GM23248 (cell line): ENCODE measurements around the gene SUPT5H. TPM values are rescaled to one million over a fixed set of nuclear protein-coding genes. Genes with fewer than 3 reads are reported as not detected.

Experiments used
- DNase-seq: peaks from one replicate; pipeline ENCODE4 v3.0.0-alpha.2; 2015
- H2AFZ ChIP-seq: fragments of 200-600 bp; sonication (generic); 2 replicates; pipeline ENCODE4 v1.6.1; 2016; ENCODE audit warnings: antibody characterized with exemption
- H3F3A ChIP-seq: fragments of 200-600 bp; sonication (generic); 2 replicates; pipeline ENCODE4 v1.6.1; 2016; ENCODE audit warnings: mild to moderate bottlenecking, antibody characterized with exemption, mixed run types; ENCODE audit not compliant: insufficient read depth
- H3K27ac ChIP-seq: fragments of 200-600 bp; sonication (generic); 2 replicates; pipeline ENCODE4 v1.5.1; 2016; ENCODE audit warnings: mild to moderate bottlenecking
- H3K27me3 ChIP-seq: fragments of 200-600 bp; sonication (generic); replicated peaks from 2 replicates; pipeline ENCODE4 v1.6.1; 2016; ENCODE audit warnings: mild to moderate bottlenecking; ENCODE audit not compliant: insufficient read depth
- H3K36me3 ChIP-seq: fragments of 200-600 bp; sonication (generic); 2 replicates; pipeline ENCODE4 v1.6.1; 2016; ENCODE audit warnings: low read depth, mild to moderate bottlenecking
- H3K4me1 ChIP-seq: fragments of 200-600 bp; sonication (generic); 2 replicates; pipeline ENCODE4 v1.6.1; 2016; ENCODE audit warnings: mild to moderate bottlenecking; ENCODE audit not compliant: insufficient read depth
- H3K4me2 ChIP-seq: fragments of 200-600 bp; sonication (generic); one replicate; pipeline ENCODE4 v1.6.1; 2016; ENCODE audit warnings: mild to moderate bottlenecking; ENCODE audit not compliant: unreplicated experiment
- H3K4me3 ChIP-seq: fragments of 200-600 bp; sonication (generic); 2 replicates; pipeline ENCODE4 v1.5.1; 2016; ENCODE audit warnings: mild to moderate bottlenecking
- H3K79me2 ChIP-seq: fragments of 200-600 bp; sonication (generic); 2 replicates; pipeline ENCODE4 v1.6.1; 2016; ENCODE audit warnings: mild to moderate bottlenecking; ENCODE audit not compliant: insufficient read depth
- H3K9ac ChIP-seq: fragments of 200-600 bp; sonication (generic); 2 replicates; pipeline ENCODE4 v1.6.1; 2016; ENCODE audit warnings: mild to moderate bottlenecking
- H3K9me2 ChIP-seq: fragments of 200-600 bp; sonication (generic); 2 replicates; pipeline ENCODE4 v1.6.1; 2016; ENCODE audit warnings: mixed run types, mild to moderate bottlenecking, moderate library complexity; ENCODE audit not compliant: insufficient read depth
- H3K9me3 ChIP-seq: fragments of 200-600 bp; sonication (generic); one replicate; pipeline ENCODE4 v1.6.1; 2017; ENCODE audit warnings: low read depth
- H4K20me1 ChIP-seq: fragments of 200-600 bp; sonication (generic); 2 replicates; pipeline ENCODE4 v1.6.0; 2016; ENCODE audit not compliant: insufficient read depth
- EZH2 ChIP-seq: fragments of 200-600 bp; sonication (generic); IDR thresholded peaks from 2 replicates; pipeline ENCODE4 v1.6.1; 2018; ENCODE audit warnings: antibody characterized with exemption, mild to moderate bottlenecking; ENCODE audit not compliant: insufficient read depth, poor library complexity, severe bottlenecking
- EZH2phosphoT487 ChIP-seq: fragments of 200-600 bp; sonication (generic); IDR thresholded peaks from 2 replicates; pipeline ENCODE4 v1.6.1; 2018; ENCODE audit warnings: antibody characterized with exemption, moderate library complexity, mild to moderate bottlenecking, low read depth; ENCODE audit not compliant: insufficient read depth
- WGBS, 2 experiments: methylation state at CpG; one replicate each; pipeline ENCODE4 v1.1.6; 2015 to 2017; ENCODE audit warnings: low lambda C conversion rate in 2 of 2, low coverage in 1 of 2; ENCODE audit errors: missing lambda C conversion rate in 2 of 2; 5-methylcytosine and 5-hydroxymethylcytosine counted together
- in situ Hi-C: fragments of 300-500 bp; cut with MboI; formaldehyde crosslinking; loops from 2 replicates; pipeline ENCODE4 v1.15.0; 2020
- polyA plus RNA-seq: library from polyadenylated mRNA; unstranded; fragments of >200 nt; fragmentation: Nextera tagmentation; extraction: Ambion mirVana; gene quantifications from 2 replicates; pipeline ENCODE4 v1.2.1, GENCODE V29; 2016
- total RNA-seq: library from RNA; depleted of rRNA; stranded (reverse); fragments of >200 nt; shearing (Covaris generic); gene quantifications from 2 replicates; pipeline ENCODE4 v1.2.3, GENCODE V29; 2014

Gene SUPT5H
- total and polyA plus RNA-seq, 2 experiments from 2014 or later, result 76.5 to 125 TPM

DNA sequence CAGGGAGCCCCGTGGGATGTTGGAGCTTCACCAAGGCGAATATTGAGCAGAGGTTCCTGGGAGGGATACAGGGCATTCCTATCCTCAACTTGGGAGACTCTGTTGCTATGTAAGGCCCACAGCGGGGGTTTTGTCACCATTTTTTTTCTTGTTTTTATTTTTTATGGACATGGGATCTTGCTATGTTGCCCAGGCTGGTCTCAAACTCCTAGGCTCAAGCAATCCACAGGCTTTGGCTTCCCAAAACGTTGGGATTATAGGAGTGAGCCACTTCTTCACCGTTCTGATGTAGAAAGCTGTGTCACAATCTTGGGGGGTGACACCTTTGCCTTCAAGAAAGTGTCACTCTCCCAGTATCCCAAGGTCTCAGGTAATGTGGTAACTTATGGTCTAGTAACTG, 56.0 kb downstream of the SUPT5H start:
- in situ Hi-C loops, result no loop called here

DNA sequence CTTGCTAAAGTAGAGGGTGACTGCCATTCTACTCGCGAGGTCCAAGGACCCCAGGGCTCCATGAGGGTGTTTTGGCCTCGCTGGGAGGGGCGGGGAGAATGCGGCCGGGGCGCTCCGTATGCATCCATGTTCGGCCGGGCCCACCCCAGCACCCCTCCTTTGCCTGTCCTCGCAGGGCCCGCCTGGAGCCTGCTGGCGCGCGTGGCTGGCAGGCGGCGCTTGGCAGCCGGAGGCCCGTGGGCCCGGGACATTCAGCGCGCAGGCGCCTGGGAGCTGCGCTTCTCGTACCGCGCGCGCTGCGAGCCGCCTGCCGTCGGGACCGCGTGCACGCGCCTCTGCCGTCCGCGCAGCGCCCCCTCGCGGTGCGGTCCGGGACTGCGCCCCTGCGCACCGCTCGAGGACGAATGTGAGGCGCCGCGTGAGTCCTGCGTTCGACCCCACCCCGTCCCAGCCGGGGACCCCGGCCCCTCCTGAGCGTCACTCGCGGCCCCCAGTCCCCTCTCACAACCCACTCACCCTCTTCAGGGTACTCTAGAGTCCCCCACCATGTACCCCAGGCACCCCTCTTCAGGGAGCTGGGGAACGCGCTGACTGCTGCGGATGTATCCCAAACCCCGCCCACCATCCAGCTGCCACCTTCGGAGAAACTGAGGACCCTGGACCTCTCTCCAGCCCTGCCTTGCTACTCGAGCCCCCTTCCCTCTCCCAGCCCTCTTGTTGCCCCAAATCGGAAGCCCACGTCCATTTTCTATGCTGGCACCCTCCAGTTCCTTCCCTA, 57.4 kb downstream of the SUPT5H start:
- H3K4me1 ChIP-seq, result 0 out of 2 replicates have a peak, but pooled peaks cover 5% of the 10 kb centered on the region
- H3F3A ChIP-seq, result no peaks in the 10 kb centered on the region
- in situ Hi-C loops, result no loop called here
- 24 to 35% methylated on average over 26 to 38 of the region's 69 CpGs for WGBS, 2 experiments
- H3K79me2 ChIP-seq, result no peaks in the 10 kb centered on the region
- H3K9me2 ChIP-seq, result no peaks in the 10 kb centered on the region
- no peak overlapping the region for H3K9ac ChIP-seq
- no peak overlapping the region for H3K4me2 ChIP-seq
- H3K36me3 ChIP-seq, result no peaks in the 10 kb centered on the region
- H4K20me1 ChIP-seq, result no peaks in the 10 kb centered on the region
- no peak for TF ChIP-seq EZH2
- no peak for TF ChIP-seq EZH2phosphoT487
- H3K4me3 ChIP-seq, result no peak overlapping the region
- peaks cover 36% of the 10 kb centered on the region for H3K27me3 ChIP-seq
- H3K27ac ChIP-seq, result no peak overlapping the region
- H2AFZ ChIP-seq, result 0 out of 2 replicates have a peak overlapping the region, but pooled peaks have one; percentile 55
- DNase-seq, result peak; percentile 93
- H3K9me3 ChIP-seq, result no peaks in the 10 kb centered on the region

More for the DNA sequence above, 56.0 kb downstream of the SUPT5H start:
- H3K9me2 ChIP-seq, result no peaks in the 10 kb centered on the region
- H3K79me2 ChIP-seq, result no peaks in the 10 kb centered on the region
- no peak overlapping the region for H3K9ac ChIP-seq
- H2AFZ ChIP-seq, result no peak overlapping the region
- no peaks in the 10 kb centered on the region for H3F3A ChIP-seq
- peaks cover 44% of the 10 kb centered on the region for H3K27me3 ChIP-seq
- no peaks in the 10 kb centered on the region for H3K9me3 ChIP-seq
- H3K27ac ChIP-seq, result no peak overlapping the region
- TF ChIP-seq EZH2phosphoT487 (no peak), EZH2 (no peak)
- no peaks in the 10 kb centered on the region for H3K36me3 ChIP-seq
- 64 to 65% methylated on average over 5 of the region's 5 CpGs for WGBS, 2 experiments
- no peaks in the 10 kb centered on the region for H4K20me1 ChIP-seq
- 0 out of 2 replicates have a peak, but pooled peaks cover 5% of the 10 kb centered on the region for H3K4me1 ChIP-seq
- no peak overlapping the region for H3K4me3 ChIP-seq
- no peak overlapping the region for H3K4me2 ChIP-seq
- DNase-seq, result no peak

DNA sequence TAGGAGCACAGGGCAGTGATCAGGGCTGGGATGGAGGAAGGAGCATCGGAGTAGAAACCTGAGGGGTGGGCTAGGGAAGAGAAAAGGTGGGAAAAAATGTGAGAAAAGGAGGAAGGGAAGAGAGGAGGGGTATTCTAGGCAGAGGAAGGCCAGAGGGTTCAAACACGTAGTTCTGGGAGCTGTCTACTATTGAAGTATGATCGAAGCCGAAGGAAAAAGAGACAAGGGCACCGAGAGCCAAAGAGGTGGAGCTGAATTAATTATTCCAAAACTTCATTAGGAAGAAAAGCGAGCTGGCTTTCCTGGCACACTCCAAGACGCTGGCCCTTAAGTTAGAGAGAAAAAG, 61.2 kb downstream of the SUPT5H start:
- in situ Hi-C loops, result no loop called here
- WGBS, 2 experiments, result 24 to 26% methylated on average over 7 of the region's 7 CpGs
- Histone ChIP-seq H4K20me1 (no peaks in the 10 kb centered on the region), H3K9me3 (no peaks in the 10 kb centered on the region), H2AFZ (peak overlapping the region; percentile 77), H3F3A (no peaks in the 10 kb centered on the region), H3K4me3 (peak overlapping the region; percentile 74), H3K4me1 (no peaks in the 10 kb centered on the region), H3K79me2 (no peaks in the 10 kb centered on the region), H3K27me3 (peaks cover 15% of the 10 kb centered on the region; the same call in 1 of the 2 replicates), H3K27ac (no peak overlapping the region), H3K9me2 (no peaks in the 10 kb centered on the region), H3K4me2 (no peak overlapping the region), H3K36me3 (no peaks in the 10 kb centered on the region), H3K9ac (no peak overlapping the region)
- no peak for DNase-seq
- TF ChIP-seq EZH2phosphoT487 (no peak), EZH2 (no peak)

DNA sequence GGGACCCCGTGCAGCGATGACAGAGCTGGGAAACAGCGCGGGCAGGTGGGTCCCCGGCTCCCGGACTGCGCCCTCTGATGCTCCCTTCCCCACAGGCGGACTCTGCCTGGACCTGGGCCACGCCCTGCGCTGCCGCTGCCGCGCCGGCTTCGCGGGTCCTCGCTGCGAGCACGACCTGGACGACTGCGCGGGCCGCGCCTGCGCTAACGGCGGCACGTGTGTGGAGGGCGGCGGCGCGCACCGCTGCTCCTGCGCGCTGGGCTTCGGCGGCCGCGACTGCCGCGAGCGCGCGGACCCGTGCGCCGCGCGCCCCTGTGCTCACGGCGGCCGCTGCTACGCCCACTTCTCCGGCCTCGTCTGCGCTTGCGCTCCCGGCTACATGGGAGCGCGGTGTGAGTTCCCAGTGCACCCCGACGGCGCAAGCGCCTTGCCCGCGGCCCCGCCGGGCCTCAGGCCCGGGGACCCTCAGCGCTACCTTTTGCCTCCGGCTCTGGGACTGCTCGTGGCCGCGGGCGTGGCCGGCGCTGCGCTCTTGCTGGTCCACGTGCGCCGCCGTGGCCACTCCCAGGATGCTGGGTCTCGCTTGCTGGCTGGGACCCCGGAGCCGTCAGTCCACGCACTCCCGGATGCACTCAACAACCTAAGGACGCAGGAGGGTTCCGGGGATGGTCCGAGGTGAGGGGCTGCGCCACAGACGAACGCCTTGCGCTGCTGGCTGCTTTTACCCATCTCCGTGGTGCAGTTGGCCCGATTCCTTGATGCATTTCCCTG, 61.7 kb downstream of the SUPT5H start:
- WGBS, 2 experiments, result 4% methylated on average over 89 to 94 of the region's 96 CpGs
- H3K4me3 ChIP-seq, result peak overlapping the region; percentile 74
- H3K27ac ChIP-seq, result no peak overlapping the region
- no peaks in the 10 kb centered on the region for H3K79me2 ChIP-seq
- no peaks in the 10 kb centered on the region for H4K20me1 ChIP-seq
- no peaks in the 10 kb centered on the region for H3F3A ChIP-seq
- no peak for TF ChIP-seq EZH2
- TF ChIP-seq EZH2phosphoT487, result no peak
- in situ Hi-C loops, result no loop called here
- peak overlapping the region; percentile 91 for H2AFZ ChIP-seq
- no peaks in the 10 kb centered on the region for H3K4me1 ChIP-seq
- H3K4me2 ChIP-seq, result peak overlapping the region; percentile 67
- H3K9me2 ChIP-seq, result no peaks in the 10 kb centered on the region
- no peaks in the 10 kb centered on the region for H3K9me3 ChIP-seq
- peaks cover 15% of the 10 kb centered on the region; the same call in 1 of the 2 replicates for H3K27me3 ChIP-seq
- no peaks in the 10 kb centered on the region for H3K36me3 ChIP-seq
- no peak overlapping the region for H3K9ac ChIP-seq
- DNase-seq, result peak; percentile 79
